H1 (cell line): ENCODE results near the gene GBE1. TPM values are rescaled to one million over a fixed set of nuclear protein-coding genes. Genes with fewer than 3 reads are reported as not detected.

Experiments
- CTCF ChIA-PET: fragments of 300-600 bp; sonication (Branson Sonifier 250); formaldehyde crosslinking; loops from one replicate; lab custom pipeline; 2021; ENCODE audit not compliant: partially characterized antibody; lab: Charles Lee
- POLR2A ChIA-PET: fragments of 300-600 bp; sonication (Branson Sonifier 250); formaldehyde crosslinking; loops from one replicate; lab custom pipeline; 2021; ENCODE audit warnings: inconsistent platforms; ENCODE audit not compliant: partially characterized antibody; lab: Charles Lee
- DNase-seq, 2 experiments: peaks; one replicate each; pipeline versions ENCODE4 v3.0.0 to v3.0.0-alpha.2; 2010 to 2022; ENCODE audit warnings: low spot score in 2 of 2, low read depth in 1 of 2, mixed read lengths in 1 of 2
- FAIRE-seq: peaks from 2 replicates; lab custom pipeline; 2011; peaks lifted over from hg19 to GRCh38; lab: Jason Lieb, UNC
- H2AFZ ChIP-seq: 2 replicates; pipeline ENCODE4 v1.8.1; 2012; ENCODE audit warnings: low read length, inconsistent platforms
- H2AK5ac ChIP-seq: 2 replicates; pipeline ENCODE4 v1.6.1; 2013; ENCODE audit warnings: low read depth, low read length
- H2BK120ac ChIP-seq: replicated peaks from 2 replicates; pipeline ENCODE3; 2013; ENCODE audit warnings: low read depth, low read length, inconsistent platforms
- H2BK12ac ChIP-seq: 2 replicates; pipeline ENCODE4 v1.6.1; 2013; ENCODE audit warnings: low read depth, low read length
- H2BK15ac ChIP-seq: 2 replicates; pipeline ENCODE4 v1.6.1; 2013; ENCODE audit warnings: low read length
- H2BK20ac ChIP-seq: 2 replicates; pipeline ENCODE4 v1.6.1; 2013; ENCODE audit warnings: low read length
- H2BK5ac ChIP-seq: 2 replicates; pipeline ENCODE4 v1.6.1; 2013; ENCODE audit warnings: low read depth, low read length
- H3K14ac ChIP-seq: 2 replicates; pipeline ENCODE4 v1.6.1; 2013; ENCODE audit warnings: inconsistent platforms; ENCODE audit not compliant: insufficient read length
- H3K18ac ChIP-seq: 2 replicates; pipeline ENCODE4 v1.6.1; 2013; ENCODE audit warnings: low read length; ENCODE audit errors: extremely low read depth
- H3K23ac ChIP-seq: 2 replicates; pipeline ENCODE4 v1.6.1; 2013; ENCODE audit warnings: inconsistent platforms; ENCODE audit not compliant: insufficient read length
- H3K23me2 ChIP-seq: 2 replicates; pipeline ENCODE4 v1.6.1; 2013; ENCODE audit warnings: low read depth, low read length
- H3K27ac ChIP-seq: 2 replicates; pipeline ENCODE4 v1.6.1; 2011; ENCODE audit warnings: low read depth, low read length, inconsistent platforms
- H3K27me3 ChIP-seq, 4 experiments: replicated peaks in 1 of 4; 1 replicate in 1 of 4; 2 replicates in 3 of 4; pipeline versions ENCODE4 v1.6.1 to v1.8.1; 2011 to 2013; ENCODE audit warnings: low read length in 3 of 4, mild to moderate bottlenecking in 3 of 4, inconsistent platforms in 2 of 4, mixed read lengths in 2 of 4, moderate library complexity in 1 of 4; ENCODE audit not compliant: control insufficient read depth in 3 of 4, insufficient read depth in 3 of 4; ENCODE audit errors: extremely low read depth in 1 of 4
- H3K36me3 ChIP-seq, 4 experiments: 2 replicates each; pipeline versions ENCODE4 v1.6.1 to v1.8.1; 2011 to 2013; ENCODE audit warnings: mild to moderate bottlenecking in 4 of 4, low read length in 3 of 4, moderate library complexity in 2 of 4, control low read depth in 1 of 4, inconsistent platforms in 1 of 4; ENCODE audit not compliant: insufficient read depth in 4 of 4, control insufficient read depth in 2 of 4
- H3K4ac ChIP-seq: replicated peaks from 2 replicates; pipeline ENCODE3; 2013; ENCODE audit warnings: low read length, low read depth, mixed read lengths, inconsistent platforms; ENCODE audit not compliant: insufficient read length
- H3K4me1 ChIP-seq, 4 experiments: replicated peaks in 1 of 4; 1 replicate in 1 of 4; 2 replicates in 3 of 4; pipeline versions ENCODE4 v1.6.1 to v1.8.1; 2011 to 2013; ENCODE audit warnings: low read length in 3 of 4, inconsistent platforms in 2 of 4, mixed read lengths in 1 of 4; ENCODE audit not compliant: insufficient read depth in 4 of 4, control insufficient read depth in 3 of 4
- H3K4me2 ChIP-seq, 2 experiments: 2 replicates each; pipeline versions ENCODE4 v1.6.1 to v1.8.1; 2011 to 2013; ENCODE audit warnings: low read depth in 2 of 2, low read length in 2 of 2, control low read depth in 1 of 2, inconsistent platforms in 1 of 2, mild to moderate bottlenecking in 1 of 2; ENCODE audit not compliant: insufficient read depth in 1 of 2
- H3K4me3 ChIP-seq, 4 experiments: fragments of 200-600, 300-600 bp in 1 of 4; sonication (generic), shearing (Covaris generic), sonication (Bioruptor Twin) in 1 of 4; 2 replicates each; pipeline versions ENCODE4 v1.5.1 to v1.8.1; 2011 to 2016; ENCODE audit warnings: low read length in 4 of 4, low read depth in 3 of 4, control low read depth in 2 of 4, inconsistent platforms in 2 of 4, mild to moderate bottlenecking in 2 of 4, mixed read lengths in 1 of 4, moderate library complexity in 1 of 4; ENCODE audit not compliant: insufficient read depth in 2 of 4; ENCODE audit errors: extremely low read depth in 1 of 4
- H3K56ac ChIP-seq: replicated peaks from 2 replicates; pipeline ENCODE3; 2013; ENCODE audit warnings: low read depth, mild to moderate bottlenecking, mixed read lengths, low read length, inconsistent platforms; ENCODE audit not compliant: insufficient read length
- H3K79me1 ChIP-seq: 2 replicates; pipeline ENCODE4 v1.6.1; 2013; ENCODE audit warnings: low read depth, low read length, control low read depth
- H3K79me2 ChIP-seq, 2 experiments: 2 replicates each; pipeline versions ENCODE4 v1.6.1 to v1.8.1; 2012 to 2013; ENCODE audit warnings: low read length in 2 of 2, mild to moderate bottlenecking in 2 of 2, inconsistent platforms in 1 of 2; ENCODE audit not compliant: insufficient read depth in 2 of 2, control insufficient read depth in 1 of 2
- H3K9ac ChIP-seq, 4 experiments: replicated peaks in 1 of 4; 1 replicate in 1 of 4; 2 replicates in 3 of 4; pipeline versions ENCODE4 v1.6.1 to v1.8.1; 2011 to 2013; ENCODE audit warnings: low read depth in 3 of 4, low read length in 3 of 4, control low read depth in 2 of 4, mild to moderate bottlenecking in 2 of 4, moderate library complexity in 2 of 4, inconsistent platforms in 1 of 4; ENCODE audit errors: extremely low read depth in 1 of 4
- H3K9me3 ChIP-seq, 2 experiments: 2 replicates each; pipeline versions ENCODE4 v1.6.1 to v1.8.1; 2012 to 2013; ENCODE audit warnings: mild to moderate bottlenecking in 2 of 2, moderate library complexity in 2 of 2, control low read depth in 1 of 2, inconsistent platforms in 1 of 2, low read depth in 1 of 2, low read length in 1 of 2, mixed read lengths in 1 of 2; ENCODE audit not compliant: insufficient read depth in 2 of 2
- H4K20me1 ChIP-seq, 2 experiments: replicated peaks in 1 of 2; 2 replicates each; pipeline versions ENCODE3 to v1.8.1; 2011 to 2013; ENCODE audit warnings: inconsistent platforms in 2 of 2, low read length in 2 of 2, mild to moderate bottlenecking in 1 of 2; ENCODE audit not compliant: insufficient read depth in 2 of 2, control insufficient read depth in 1 of 2
- H4K5ac ChIP-seq: 2 replicates; pipeline ENCODE4 v1.6.1; 2013; ENCODE audit warnings: low read length, low read depth, mixed read lengths, inconsistent platforms; ENCODE audit not compliant: insufficient read length
- H4K8ac ChIP-seq: 2 replicates; pipeline ENCODE4 v1.8.0; 2013; ENCODE audit warnings: mild to moderate bottlenecking, moderate library complexity, low read length, inconsistent platforms; ENCODE audit not compliant: insufficient read depth; ENCODE audit errors: extremely low read depth
- H4K91ac ChIP-seq: replicated peaks from 2 replicates; pipeline ENCODE3; 2013; ENCODE audit warnings: low read length, mixed read lengths, inconsistent platforms; ENCODE audit not compliant: insufficient read length
- CBX5 ChIP-seq: fragments of 300-800, 300-1000 bp; sonication (generic); IDR thresholded peaks from 2 replicates; pipeline ENCODE4 v1.7.1; 2016; ENCODE audit warnings: antibody characterized with exemption, low read length, low read depth
- CTBP2 ChIP-seq: IDR thresholded peaks from 2 replicates; pipeline ENCODE4 v1.7.0; 2011; ENCODE audit warnings: borderline replicate concordance, mild to moderate bottlenecking, moderate library complexity, mixed read lengths, low read length; ENCODE audit not compliant: insufficient read depth, insufficient read length
- GABPA ChIP-seq: IDR thresholded peaks from 2 replicates; pipeline ENCODE4 v1.6.1; 2011; ENCODE audit warnings: mild to moderate bottlenecking, low read length, moderate library complexity, borderline replicate concordance; ENCODE audit not compliant: insufficient read depth
- PHF8 ChIP-seq: fragments of 200-600 bp; sonication (generic); conservative IDR thresholded peaks from 2 replicates; pipeline ENCODE4 v1.7.1; 2012; ENCODE audit warnings: low read depth, mild to moderate bottlenecking, inconsistent platforms, low read length, moderate library complexity
- POLR2A ChIP-seq, 2 experiments: IDR thresholded peaks; 1 replicate in 1 of 2; 2 replicates in 1 of 2; pipeline ENCODE4 v1.6.1; 2011; ENCODE audit warnings: low read depth in 2 of 2, low read length in 2 of 2, mild to moderate bottlenecking in 2 of 2; ENCODE audit errors: control extremely low read depth in 1 of 2
- POLR2AphosphoS5 ChIP-seq: IDR thresholded peaks from 2 replicates; pipeline ENCODE4 v1.6.1; 2011; ENCODE audit warnings: low read depth, low read length
- POU5F1 ChIP-seq: IDR thresholded peaks from 2 replicates; pipeline ENCODE4 v1.6.1; 2011; ENCODE audit warnings: low read depth, mild to moderate bottlenecking, low read length, moderate library complexity
- RXRA ChIP-seq: IDR thresholded peaks from 2 replicates; pipeline ENCODE4 v1.6.1; 2011; ENCODE audit warnings: low read depth, mild to moderate bottlenecking, low read length, moderate library complexity; ENCODE audit not compliant: insufficient read depth
- SAP30 ChIP-seq: fragments of 300-600 bp; sonication (generic); IDR thresholded peaks from 2 replicates; pipeline ENCODE4 v1.7.1; 2012; ENCODE audit warnings: low read length, moderate library complexity, mild to moderate bottlenecking, inconsistent platforms; ENCODE audit not compliant: insufficient read depth, insufficient replicate concordance
- SIRT6 ChIP-seq: IDR thresholded peaks from one replicate; pipeline ENCODE4 v1.7.1; 2012; ENCODE audit warnings: low read length, inconsistent platforms
- SP1 ChIP-seq: IDR thresholded peaks from 2 replicates; pipeline ENCODE4 v1.6.1; 2011; ENCODE audit warnings: low read depth, low read length
- SUZ12 ChIP-seq: fragments of 200-600 bp; sonication (generic); IDR thresholded peaks from 2 replicates; pipeline ENCODE4 v1.6.1; 2012; ENCODE audit warnings: mild to moderate bottlenecking, inconsistent platforms, low read length, moderate library complexity, mixed read lengths
- TAF1 ChIP-seq: IDR thresholded peaks from 2 replicates; pipeline ENCODE4 v1.6.1; 2011; ENCODE audit warnings: mild to moderate bottlenecking, low read depth, low read length
- polyA plus RNA-seq, 7 experiments: library from polyadenylated mRNA; depleted of rRNA in 3 of 7; stranded (reverse) in 5 of 7; unstranded in 2 of 7; fragments of >200 nt in 5 of 7; fragments of 200-250 nt in 2 of 7; gene quantifications; 1 replicate in 5 of 7; 2 replicates in 1 of 7; 4 replicates in 1 of 7; pipeline versions ENCODE4 v1.2.1 to v1.2.3, GENCODE V29; 2011 to 2013; ENCODE audit warnings: missing spikeins in 2 of 7, mixed read lengths in 2 of 7
- total RNA-seq: library from RNA; stranded (reverse); fragmentation: NEBNext Ultra II Directional; extraction: Animal tissue kit (Norgen Biotek cat#: 25700); gene quantifications from 2 replicates; pipeline ENCODE4 v1.2.1, GENCODE V29; 2021
- TF ChIP-seq, protein P1 (sequence below), 3 experiments: IDR thresholded peaks; 1 replicate in 2 of 3; 2 replicates in 1 of 3; pipeline versions ENCODE4 v1.5.1 to v1.6.1; 2011; ENCODE audit warnings: low read length in 3 of 3, mild to moderate bottlenecking in 3 of 3, inconsistent platforms in 2 of 3, low read depth in 1 of 3, moderate library complexity in 1 of 3; ENCODE audit not compliant: insufficient read depth in 1 of 3; ENCODE audit errors: control extremely low read depth in 1 of 3

The GBE1 gene
- total and polyA plus RNA-seq, 2 of the 8 experiments (the other 6 are each of a cell fraction or from before 2014, with no cell fraction given), result 3.3 to 7.3 TPM

DNA sequence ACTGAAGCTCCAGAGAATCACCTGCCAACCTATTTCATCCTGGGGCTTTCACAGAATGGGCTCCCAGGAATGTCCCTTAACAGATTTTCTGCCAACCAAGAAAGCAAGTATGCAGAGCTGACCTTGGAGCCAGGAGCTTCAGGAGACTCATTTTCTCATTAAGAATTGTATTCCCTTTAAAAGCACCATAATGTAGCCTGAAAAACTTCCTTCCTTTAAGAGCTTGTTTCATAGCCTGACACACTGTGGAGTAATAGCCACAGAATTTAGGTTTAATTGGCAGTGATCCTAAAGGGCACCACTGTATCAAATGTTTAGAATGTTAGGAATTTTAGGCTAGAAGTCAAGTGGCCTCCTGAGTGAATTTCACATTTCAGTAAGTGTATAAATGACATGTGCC is 309.8 kb downstream of the GBE1 start:
- no peak overlapping the region for H4K8ac ChIP-seq
- H3K9me3 ChIP-seq, result no peaks in the 10 kb centered on the region
- CTCF ChIA-PET, result interaction anchor here (1.2 to 1.9 kb wide), 2 partner anchors 9 to 32 kb away, joined by 3 to 8 read pairs; no protein-coding TSS in a partner anchor
- H2BK12ac ChIP-seq, result no peak overlapping the region
- no peaks in the 10 kb centered on the region for H3K79me2 ChIP-seq
- no peak overlapping the region for H3K27ac ChIP-seq
- no peak overlapping the region for H3K4ac ChIP-seq
- H3K27me3 ChIP-seq, result no peaks in the 10 kb centered on the region
- H2BK20ac ChIP-seq, result no peak overlapping the region
- peaks cover 0 to 4% (median 0%) of the 10 kb centered on the region in 4 experiments; a peak in 2 of 7 replicates for H3K4me1 ChIP-seq
- no peaks in the 10 kb centered on the region for H3K23me2 ChIP-seq
- no peak overlapping the region for H2BK5ac ChIP-seq
- H3K18ac ChIP-seq, result no peak overlapping the region
- no peak overlapping the region for H3K4me2 ChIP-seq
- no peak overlapping the region for H2BK15ac ChIP-seq
- no peaks in the 10 kb centered on the region for H4K20me1 ChIP-seq
- H3K14ac ChIP-seq, result no peak overlapping the region
- no peak for FAIRE-seq
- no peak overlapping the region for H4K5ac ChIP-seq
- no peak overlapping the region for H4K91ac ChIP-seq
- H3K4me3 ChIP-seq, result no peak overlapping the region
- POLR2A ChIA-PET, result no interaction called here
- no peak for DNase-seq
- H3K56ac ChIP-seq, result no peak overlapping the region
- no peak overlapping the region for H3K9ac ChIP-seq
- H2AFZ ChIP-seq, result no peak overlapping the region
- no peak overlapping the region for H2AK5ac ChIP-seq
- no peak overlapping the region for H2BK120ac ChIP-seq
- H3K23ac ChIP-seq, result no peak overlapping the region
- H3K79me1 ChIP-seq, result no peaks in the 10 kb centered on the region
- no peaks in the 10 kb centered on the region for H3K36me3 ChIP-seq
- TF ChIP-seq GABPA (no peak), POLR2A (IDR thresholded peaks at IDR 0.05; ENCODE audit: control extremely low read depth in 1 of 2, low read depth in 2 of 2, low read length in 2 of 2) (no peak), RXRA (no peak), SUZ12 (no peak), PHF8 (no peak), CBX5 (no peak), SAP30 (no peak), POLR2AphosphoS5 (no peak), POU5F1 (no peak), SP1 (no peak), CTBP2 (no peak), SIRT6 (no peak), TAF1 (no peak)
- TF ChIP-seq, protein P1, sequence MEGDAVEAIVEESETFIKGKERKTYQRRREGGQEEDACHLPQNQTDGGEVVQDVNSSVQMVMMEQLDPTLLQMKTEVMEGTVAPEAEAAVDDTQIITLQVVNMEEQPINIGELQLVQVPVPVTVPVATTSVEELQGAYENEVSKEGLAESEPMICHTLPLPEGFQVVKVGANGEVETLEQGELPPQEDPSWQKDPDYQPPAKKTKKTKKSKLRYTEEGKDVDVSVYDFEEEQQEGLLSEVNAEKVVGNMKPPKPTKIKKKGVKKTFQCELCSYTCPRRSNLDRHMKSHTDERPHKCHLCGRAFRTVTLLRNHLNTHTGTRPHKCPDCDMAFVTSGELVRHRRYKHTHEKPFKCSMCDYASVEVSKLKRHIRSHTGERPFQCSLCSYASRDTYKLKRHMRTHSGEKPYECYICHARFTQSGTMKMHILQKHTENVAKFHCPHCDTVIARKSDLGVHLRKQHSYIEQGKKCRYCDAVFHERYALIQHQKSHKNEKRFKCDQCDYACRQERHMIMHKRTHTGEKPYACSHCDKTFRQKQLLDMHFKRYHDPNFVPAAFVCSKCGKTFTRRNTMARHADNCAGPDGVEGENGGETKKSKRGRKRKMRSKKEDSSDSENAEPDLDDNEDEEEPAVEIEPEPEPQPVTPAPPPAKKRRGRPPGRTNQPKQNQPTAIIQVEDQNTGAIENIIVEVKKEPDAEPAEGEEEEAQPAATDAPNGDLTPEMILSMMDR (IDR thresholded peaks at IDR 0.05; ENCODE audit: control extremely low read depth in 1 of 3, insufficient read depth in 1 of 3, low read depth in 1 of 3, low read length in 3 of 3), result no peak
